Stomach (tissue), 8 donors: Measurements from ENCODE around the gene MMGT1. TPM values are rescaled to one million over a fixed set of nuclear protein-coding genes. Genes with fewer than 3 reads are reported as not detected.

Experiments
- polyA plus RNA-seq, 3 donors: library from polyadenylated mRNA; stranded (reverse); fragments of 200-250 nt; gene quantifications; one replicate each; pipeline ENCODE4 v1.2.3, GENCODE V29; 2013
- total RNA-seq, 5 donors: library from RNA; depleted of rRNA; stranded (reverse); fragments of >200 nt; gene quantifications; one replicate each; pipeline versions ENCODE4 v1.1.0 to v1.2.3, GENCODE V29; 2014 to 2016
- donor health status: healthy with polysubstance abuse.
- donor health status: Bipolar disorder and iron deficiency.
- donor health status: healthy.

The MMGT1 gene
- total and polyA plus RNA-seq, 8 donors: 4.3 to 27.2 (median 10.0) TPM

Other genes starting within 250 kb of the MMGT1 start
- gene CT45A3, start 205.8 kb downstream of the MMGT1 start, total RNA-seq: not detected
- gene CT45A3, start 205.8 kb downstream of the MMGT1 start, polyA plus RNA-seq: not detected
- gene CT45A5, start 188.5 kb downstream of the MMGT1 start, total RNA-seq: not detected
- not detected for gene CT45A5, start 188.5 kb downstream of the MMGT1 start, polyA plus RNA-seq
- gene CT45A6, start 171.2 kb downstream of the MMGT1 start, total RNA-seq: not detected
- not detected for gene CT45A6, start 171.2 kb downstream of the MMGT1 start, polyA plus RNA-seq
- not detected for gene CT45A2, start 154.0 kb downstream of the MMGT1 start, total RNA-seq
- gene CT45A2, start 154.0 kb downstream of the MMGT1 start, polyA plus RNA-seq: not detected
- gene CT45A7, start 136.7 kb downstream of the MMGT1 start, total RNA-seq: not detected
- not detected for gene CT45A7, start 136.7 kb downstream of the MMGT1 start, polyA plus RNA-seq
- gene CT45A8, start 119.5 kb downstream of the MMGT1 start, total RNA-seq: not detected
- gene CT45A8, start 119.5 kb downstream of the MMGT1 start, polyA plus RNA-seq: not detected
- gene CT45A9, start 102.2 kb downstream of the MMGT1 start, total RNA-seq: not detected
- not detected for gene CT45A9, start 102.2 kb downstream of the MMGT1 start, polyA plus RNA-seq
- gene CT45A10, start 80.5 kb downstream of the MMGT1 start, total RNA-seq: not detected
- not detected for gene CT45A10, start 80.5 kb downstream of the MMGT1 start, polyA plus RNA-seq
- not detected for gene SAGE1, start 80.3 kb downstream of the MMGT1 start, total RNA-seq
- not detected for gene SAGE1, start 80.3 kb downstream of the MMGT1 start, polyA plus RNA-seq
- gene SLC9A6, start 11.4 kb upstream of the MMGT1 start, total RNA-seq: 10 to 100 TPM in 1 of 5 donors, 1 to 10 TPM in 3, under 1 TPM in 1; 0.58 to 26.4 (median 8.8) TPM
- gene SLC9A6, start 11.4 kb upstream of the MMGT1 start, polyA plus RNA-seq: 1 to 10 TPM; 1.2 to 6.9 (median 3.9) TPM
- gene FHL1, start 173.5 kb upstream of the MMGT1 start, total RNA-seq: 1,000 to 10,000 TPM in 1 of 5 donors, 100 to 1,000 TPM in 4; 101 to 1,286 (median 650) TPM
- 100 to 1,000 TPM; 147 to 325 (median 211) TPM for gene FHL1, start 173.5 kb upstream of the MMGT1 start, polyA plus RNA-seq